Measurements from ENCODE around the gene MCL1.
"Not testable (repeated sequence)": the region's sequence is repeated elsewhere in the genome, so short reads cannot be mapped to it uniquely, and the experiment has no call there.

The MCL1 gene

GRCh38 chr1:150566589-150567340, 12.6 kb downstream of the MCL1 start:
- no peak overlapping the region for H3K27ac ChIP-seq (ENCODE audit: extremely low read depth, low read depth, low read length)
- TF ChIP-seq ZNF202 (tag by site-specific recombination; IDR thresholded peaks at IDR 0.05; ENCODE audit: borderline replicate concordance) (no peak), ZNF169 (tag by site-specific recombination; IDR thresholded peaks at IDR 0.05) (no peak), ZNF433 (tag by site-specific recombination; IDR thresholded peaks at IDR 0.05; ENCODE audit: low read depth) (no peak), ZNF266 (tag by site-specific recombination; IDR thresholded peaks at IDR 0.05; ENCODE audit: low read depth) (no peak), ZNF37A (tag by site-specific recombination; IDR thresholded peaks at IDR 0.05) (no peak), ZNF580 (tag by site-specific recombination; IDR thresholded peaks at IDR 0.05) (no peak), ZNF664 (tag by site-specific recombination; IDR thresholded peaks at IDR 0.05) (no peak)
- no peaks in the 10 kb centered on the region; a peak in 1 of 3 replicates for H3K36me3 ChIP-seq (ENCODE audit: control insufficient read depth in 2 of 2, insufficient read depth in 1 of 2, low read length in 2 of 2)
- no peak overlapping the region for H3K4me3 ChIP-seq (ENCODE audit: low read depth, low read length)
- ChIA-PET CTCF (no interaction called here), POLR2A (interaction anchor here (4.9 to 8.8 kb wide), 2 partner anchors 7 to 12 kb away, joined by 93 to 272 read pairs; partner anchors contain the start of gene MCL1)
- H3K9me3 ChIP-seq (ENCODE audit: control insufficient read depth, insufficient read depth, low read depth, low read length): no peaks in the 10 kb centered on the region
- H3K4me1 ChIP-seq (ENCODE audit: control insufficient read depth, insufficient read depth, low read length): peaks cover 36% of the 10 kb centered on the region

- peaks cover 36% of the 10 kb centered on the region for H3K4me1 ChIP-seq (ENCODE audit: control insufficient read depth, insufficient read depth, low read length)
- not testable (repeated sequence) for H3K36me3 ChIP-seq (ENCODE audit: control insufficient read depth in 2 of 2, insufficient read depth in 1 of 2, low read length in 2 of 2); H3K4me3 ChIP-seq (ENCODE audit: low read depth, low read length); H3K27ac ChIP-seq (ENCODE audit: extremely low read depth, low read depth, low read length); H3K9me3 ChIP-seq (ENCODE audit: control insufficient read depth, insufficient read depth, low read depth, low read length)
- TF ChIP-seq ZNF121 (tag by site-specific recombination; IDR thresholded peaks at IDR 0.05): peak; percentile 72
- ChIA-PET POLR2A (interaction anchor here (0.6 to 8.8 kb wide), 3 partner anchors 8 to 318 kb away, joined by 3 to 272 read pairs (median 5); partner anchors contain the start of gene MCL1), CTCF (interaction anchor here (0.6 to 3.4 kb wide), 5 partner anchors 12 to 357 kb away, joined by 3 to 25 read pairs (median 5); partner anchors contain the start of gene MCL1)
These were observed 14.0 kb downstream of the MCL1 start for GRCh38 chr1:150565240-150565991.

GRCh38 chr1:150564051-150564991, 15.1 kb downstream of the MCL1 start:
- Histone ChIP-seq H3K9me3 (ENCODE audit: control insufficient read depth, insufficient read depth, low read depth, low read length) (no peaks in the 10 kb centered on the region), H3K4me3 (ENCODE audit: low read depth, low read length) (no peak overlapping the region), H3K4me1 (ENCODE audit: control insufficient read depth, insufficient read depth, low read length) (peaks cover 36% of the 10 kb centered on the region), H3K27ac (ENCODE audit: extremely low read depth, low read depth, low read length) (peak overlapping the region; percentile 96), H3K36me3 (ENCODE audit: control insufficient read depth in 2 of 2, insufficient read depth in 1 of 2, low read length in 2 of 2) (no peaks in the 10 kb centered on the region)
- CTCF ChIA-PET: interaction anchor here (0.6 to 3.4 kb wide), 7 partner anchors 13 to 358 kb away, joined by 3 to 25 read pairs (median 5); partner anchors contain the start of gene MCL1
- POLR2A ChIA-PET: interaction anchor here (0.5 to 8.8 kb wide), 2 partner anchors 10 to 59 kb away, joined by 3 to 272 read pairs; partner anchors contain the start of gene MCL1
- TF ChIP-seq GFI1B (tag by site-specific recombination; IDR thresholded peaks at IDR 0.05): no peak
- 0 out of 2 replicates have a peak, but pooled peaks have one; percentile 19 for TF ChIP-seq ZNF341 (tag by site-specific recombination; IDR thresholded peaks at IDR 0.05; ENCODE audit: low read depth)
- no peak for TF ChIP-seq PATZ1 (tag by site-specific recombination; IDR thresholded peaks at IDR 0.05)
- TF ChIP-seq ZNF366 (tag by site-specific recombination; conservative IDR thresholded peaks at IDR 0.05): 0 out of 2 replicates have a peak, but pooled peaks have one; percentile 36
- TF ChIP-seq PRDM10 (tag by site-specific recombination; IDR thresholded peaks at IDR 0.05): peak; percentile 22; the same call in 1 of the 2 replicates
- peak; percentile 92 for TF ChIP-seq ZNF121 (tag by site-specific recombination; IDR thresholded peaks at IDR 0.05)
- no peak for TF ChIP-seq EGR2 (tag by site-specific recombination; IDR thresholded peaks at IDR 0.05; ENCODE audit: low read depth)
- no peak for TF ChIP-seq REPIN1 (tag by site-specific recombination; IDR thresholded peaks at IDR 0.05; ENCODE audit: low read depth)
- no peak for TF ChIP-seq TCF7L2 (IDR thresholded peaks at IDR 0.05; ENCODE audit: borderline replicate concordance, low read depth, low read length)
- TF ChIP-seq ZNF335 (tag by site-specific recombination; conservative IDR thresholded peaks at IDR 0.05): 0 out of 2 replicates have a peak, but pooled peaks have one; percentile 16
- TF ChIP-seq ZNF488 (tag by site-specific recombination; IDR thresholded peaks at IDR 0.05): no peak
- TF ChIP-seq KLF8 (tag by site-specific recombination; IDR thresholded peaks at IDR 0.05): no peak
- 0 out of 2 replicates have a peak, but pooled peaks have one; percentile 39 for TF ChIP-seq ZBTB17 (tag by site-specific recombination; IDR thresholded peaks at IDR 0.05)

Data from HEK293 (cell line).